ENCODE data around the gene SLC30A2.

- TF ChIP-seq POLR2AphosphoS5 (IDR thresholded peaks at IDR 0.05; ENCODE audit: low read depth, low read length) (no peak), TAF1 (IDR thresholded peaks at IDR 0.05; ENCODE audit: borderline replicate concordance, insufficient read depth, low read length) (no peak), SIN3A (IDR thresholded peaks at IDR 0.05; ENCODE audit: borderline replicate concordance, insufficient read depth, low read length) (no peak), REST (IDR thresholded peaks at IDR 0.05; ENCODE audit: insufficient read depth in 1 of 2, low read depth in 2 of 2, low read length in 2 of 2) (no peak)
These were observed 4.5 kb downstream of the SLC30A2 start for GRCh38 chr1:26041401-26041800.

Data from PFSK-1 (cell line).